H1 (cell line): ENCODE data around the gene HBEGF. TPM values are rescaled to one million over a fixed set of nuclear protein-coding genes. Genes with fewer than 3 reads are reported as not detected.

ENCODE experiments used
- CTCF ChIA-PET: fragments of 300-600 bp; sonication (Branson Sonifier 250); formaldehyde crosslinking; loops from one replicate; lab custom pipeline; 2021; ENCODE audit not compliant: partially characterized antibody; lab: Charles Lee
- POLR2A ChIA-PET: fragments of 300-600 bp; sonication (Branson Sonifier 250); formaldehyde crosslinking; loops from one replicate; lab custom pipeline; 2021; ENCODE audit warnings: inconsistent platforms; ENCODE audit not compliant: partially characterized antibody; lab: Charles Lee
- DNase-seq, 2 experiments: peaks; one replicate each; pipeline versions ENCODE4 v3.0.0 to v3.0.0-alpha.2; 2010 to 2022; ENCODE audit warnings: low spot score in 2 of 2, low read depth in 1 of 2, mixed read lengths in 1 of 2
- FAIRE-seq: peaks from 2 replicates; lab custom pipeline; 2011; peaks lifted over from hg19 to GRCh38; lab: Jason Lieb, UNC
- H2AFZ ChIP-seq: 2 replicates; pipeline ENCODE4 v1.8.1; 2012; ENCODE audit warnings: low read length, inconsistent platforms
- H2AK5ac ChIP-seq: 2 replicates; pipeline ENCODE4 v1.6.1; 2013; ENCODE audit warnings: low read depth, low read length
- H2BK120ac ChIP-seq: replicated peaks from 2 replicates; pipeline ENCODE3; 2013; ENCODE audit warnings: low read depth, low read length, inconsistent platforms
- H2BK12ac ChIP-seq: 2 replicates; pipeline ENCODE4 v1.6.1; 2013; ENCODE audit warnings: low read depth, low read length
- H2BK15ac ChIP-seq: 2 replicates; pipeline ENCODE4 v1.6.1; 2013; ENCODE audit warnings: low read length
- H2BK20ac ChIP-seq: 2 replicates; pipeline ENCODE4 v1.6.1; 2013; ENCODE audit warnings: low read length
- H2BK5ac ChIP-seq: 2 replicates; pipeline ENCODE4 v1.6.1; 2013; ENCODE audit warnings: low read depth, low read length
- H3K14ac ChIP-seq: 2 replicates; pipeline ENCODE4 v1.6.1; 2013; ENCODE audit warnings: inconsistent platforms; ENCODE audit not compliant: insufficient read length
- H3K18ac ChIP-seq: 2 replicates; pipeline ENCODE4 v1.6.1; 2013; ENCODE audit warnings: low read length; ENCODE audit errors: extremely low read depth
- H3K23ac ChIP-seq: 2 replicates; pipeline ENCODE4 v1.6.1; 2013; ENCODE audit warnings: inconsistent platforms; ENCODE audit not compliant: insufficient read length
- H3K23me2 ChIP-seq: 2 replicates; pipeline ENCODE4 v1.6.1; 2013; ENCODE audit warnings: low read depth, low read length
- H3K27ac ChIP-seq: 2 replicates; pipeline ENCODE4 v1.6.1; 2011; ENCODE audit warnings: low read depth, low read length, inconsistent platforms
- H3K27me3 ChIP-seq, 4 experiments: replicated peaks in 1 of 4; 1 replicate in 1 of 4; 2 replicates in 3 of 4; pipeline versions ENCODE4 v1.6.1 to v1.8.1; 2011 to 2013; ENCODE audit warnings: low read length in 3 of 4, mild to moderate bottlenecking in 3 of 4, inconsistent platforms in 2 of 4, mixed read lengths in 2 of 4, moderate library complexity in 1 of 4; ENCODE audit not compliant: control insufficient read depth in 3 of 4, insufficient read depth in 3 of 4; ENCODE audit errors: extremely low read depth in 1 of 4
- H3K36me3 ChIP-seq, 4 experiments: 2 replicates each; pipeline versions ENCODE4 v1.6.1 to v1.8.1; 2011 to 2013; ENCODE audit warnings: mild to moderate bottlenecking in 4 of 4, low read length in 3 of 4, moderate library complexity in 2 of 4, control low read depth in 1 of 4, inconsistent platforms in 1 of 4; ENCODE audit not compliant: insufficient read depth in 4 of 4, control insufficient read depth in 2 of 4
- H3K4ac ChIP-seq: replicated peaks from 2 replicates; pipeline ENCODE3; 2013; ENCODE audit warnings: low read length, low read depth, mixed read lengths, inconsistent platforms; ENCODE audit not compliant: insufficient read length
- H3K4me1 ChIP-seq, 4 experiments: replicated peaks in 1 of 4; 1 replicate in 1 of 4; 2 replicates in 3 of 4; pipeline versions ENCODE4 v1.6.1 to v1.8.1; 2011 to 2013; ENCODE audit warnings: low read length in 3 of 4, inconsistent platforms in 2 of 4, mixed read lengths in 1 of 4; ENCODE audit not compliant: insufficient read depth in 4 of 4, control insufficient read depth in 3 of 4
- H3K4me2 ChIP-seq, 2 experiments: 2 replicates each; pipeline versions ENCODE4 v1.6.1 to v1.8.1; 2011 to 2013; ENCODE audit warnings: low read depth in 2 of 2, low read length in 2 of 2, control low read depth in 1 of 2, inconsistent platforms in 1 of 2, mild to moderate bottlenecking in 1 of 2; ENCODE audit not compliant: insufficient read depth in 1 of 2
- H3K4me3 ChIP-seq, 4 experiments: fragments of 200-600, 300-600 bp in 1 of 4; sonication (generic), shearing (Covaris generic), sonication (Bioruptor Twin) in 1 of 4; 2 replicates each; pipeline versions ENCODE4 v1.5.1 to v1.8.1; 2011 to 2016; ENCODE audit warnings: low read length in 4 of 4, low read depth in 3 of 4, control low read depth in 2 of 4, inconsistent platforms in 2 of 4, mild to moderate bottlenecking in 2 of 4, mixed read lengths in 1 of 4, moderate library complexity in 1 of 4; ENCODE audit not compliant: insufficient read depth in 2 of 4; ENCODE audit errors: extremely low read depth in 1 of 4
- H3K56ac ChIP-seq: replicated peaks from 2 replicates; pipeline ENCODE3; 2013; ENCODE audit warnings: low read depth, mild to moderate bottlenecking, mixed read lengths, low read length, inconsistent platforms; ENCODE audit not compliant: insufficient read length
- H3K79me1 ChIP-seq: 2 replicates; pipeline ENCODE4 v1.6.1; 2013; ENCODE audit warnings: low read depth, low read length, control low read depth
- H3K79me2 ChIP-seq, 2 experiments: 2 replicates each; pipeline versions ENCODE4 v1.6.1 to v1.8.1; 2012 to 2013; ENCODE audit warnings: low read length in 2 of 2, mild to moderate bottlenecking in 2 of 2, inconsistent platforms in 1 of 2; ENCODE audit not compliant: insufficient read depth in 2 of 2, control insufficient read depth in 1 of 2
- H3K9ac ChIP-seq, 4 experiments: replicated peaks in 1 of 4; 1 replicate in 1 of 4; 2 replicates in 3 of 4; pipeline versions ENCODE4 v1.6.1 to v1.8.1; 2011 to 2013; ENCODE audit warnings: low read depth in 3 of 4, low read length in 3 of 4, control low read depth in 2 of 4, mild to moderate bottlenecking in 2 of 4, moderate library complexity in 2 of 4, inconsistent platforms in 1 of 4; ENCODE audit errors: extremely low read depth in 1 of 4
- H3K9me3 ChIP-seq, 2 experiments: 2 replicates each; pipeline versions ENCODE4 v1.6.1 to v1.8.1; 2012 to 2013; ENCODE audit warnings: mild to moderate bottlenecking in 2 of 2, moderate library complexity in 2 of 2, control low read depth in 1 of 2, inconsistent platforms in 1 of 2, low read depth in 1 of 2, low read length in 1 of 2, mixed read lengths in 1 of 2; ENCODE audit not compliant: insufficient read depth in 2 of 2
- H4K20me1 ChIP-seq, 2 experiments: replicated peaks in 1 of 2; 2 replicates each; pipeline versions ENCODE3 to v1.8.1; 2011 to 2013; ENCODE audit warnings: inconsistent platforms in 2 of 2, low read length in 2 of 2, mild to moderate bottlenecking in 1 of 2; ENCODE audit not compliant: insufficient read depth in 2 of 2, control insufficient read depth in 1 of 2
- H4K5ac ChIP-seq: 2 replicates; pipeline ENCODE4 v1.6.1; 2013; ENCODE audit warnings: low read length, low read depth, mixed read lengths, inconsistent platforms; ENCODE audit not compliant: insufficient read length
- H4K8ac ChIP-seq: 2 replicates; pipeline ENCODE4 v1.8.0; 2013; ENCODE audit warnings: mild to moderate bottlenecking, moderate library complexity, low read length, inconsistent platforms; ENCODE audit not compliant: insufficient read depth; ENCODE audit errors: extremely low read depth
- H4K91ac ChIP-seq: replicated peaks from 2 replicates; pipeline ENCODE3; 2013; ENCODE audit warnings: low read length, mixed read lengths, inconsistent platforms; ENCODE audit not compliant: insufficient read length
- EGR1 ChIP-seq: IDR thresholded peaks from 2 replicates; pipeline ENCODE4 v1.6.1; 2011; ENCODE audit warnings: low read depth, low read length, borderline replicate concordance
- WGBS, 2 experiments: shearing (Covaris generic) in 1 of 2; methylation state at CpG; one replicate each; pipeline versions ENCODE4 v1.1.6 to v1.1.7; 2013 to 2015; ENCODE audit warnings: low lambda C conversion rate in 2 of 2, mixed read lengths in 2 of 2, inconsistent platforms in 1 of 2, low coverage in 1 of 2, missing lambda C conversion rate in 1 of 2; ENCODE audit not compliant: insufficient replicate concordance in 2 of 2, insufficient coverage in 1 of 2, insufficient read length in 1 of 2; ENCODE audit errors: extremely low coverage in 1 of 2, missing lambda C conversion rate in 1 of 2; 5-methylcytosine and 5-hydroxymethylcytosine counted together
- polyA plus RNA-seq, 7 experiments: library from polyadenylated mRNA; depleted of rRNA in 3 of 7; stranded (reverse) in 5 of 7; unstranded in 2 of 7; fragments of >200 nt in 5 of 7; fragments of 200-250 nt in 2 of 7; gene quantifications; 1 replicate in 5 of 7; 2 replicates in 1 of 7; 4 replicates in 1 of 7; pipeline versions ENCODE4 v1.2.1 to v1.2.3, GENCODE V29; 2011 to 2013; ENCODE audit warnings: missing spikeins in 2 of 7, mixed read lengths in 2 of 7
- total RNA-seq: library from RNA; stranded (reverse); fragmentation: NEBNext Ultra II Directional; extraction: Animal tissue kit (Norgen Biotek cat#: 25700); gene quantifications from 2 replicates; pipeline ENCODE4 v1.2.1, GENCODE V29; 2021

The HBEGF gene
- total and polyA plus RNA-seq, 2 of the 8 experiments (the other 6 are each of a cell fraction or from before 2014, with no cell fraction given): 2.4 to 2.5 TPM

DNA sequence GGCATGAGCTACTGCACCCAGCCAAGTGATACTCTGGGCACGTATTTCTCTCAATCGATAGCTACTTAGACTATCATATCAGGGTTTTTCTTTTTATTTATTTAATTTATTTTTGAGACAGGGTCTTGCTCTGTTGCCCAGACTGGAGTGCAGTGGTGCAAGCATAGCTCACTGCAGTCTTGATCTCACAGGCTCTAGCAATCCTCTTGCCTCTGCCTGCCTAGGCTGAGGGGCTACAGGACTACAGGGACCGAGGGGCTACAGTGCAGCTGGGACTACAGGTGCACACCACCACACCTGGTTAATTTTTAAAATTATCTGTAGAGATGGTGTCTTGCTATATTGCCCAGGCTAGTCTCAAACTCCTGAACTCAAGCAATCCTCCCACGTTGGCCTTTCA, 34.9 kb upstream of the HBEGF start:
- Histone ChIP-seq H3K79me2 (no peaks in the 10 kb centered on the region), H3K27me3 (no peaks in the 10 kb centered on the region), H3K9ac (no peak overlapping the region), H2AFZ (no peak overlapping the region), H3K27ac (no peak overlapping the region), H3K36me3 (no peaks in the 10 kb centered on the region), H3K23ac (no peak overlapping the region), H2BK5ac (no peak overlapping the region), H3K4me3 (no peak overlapping the region), H4K5ac (no peak overlapping the region), H3K79me1 (no peaks in the 10 kb centered on the region), H3K9me3 (no peaks in the 10 kb centered on the region), H2BK20ac (no peak overlapping the region), H2BK120ac (no peak overlapping the region), H3K23me2 (no peaks in the 10 kb centered on the region), H2BK12ac (no peak overlapping the region), H4K8ac (no peak overlapping the region), H2BK15ac (no peak overlapping the region), H2AK5ac (no peak overlapping the region), H4K91ac (no peak overlapping the region), H3K56ac (no peak overlapping the region), H3K14ac (no peak overlapping the region), H3K4ac (no peak overlapping the region), H4K20me1 (no peaks in the 10 kb centered on the region), H3K4me2 (no peak overlapping the region), H3K18ac (no peak overlapping the region), H3K4me1 (no peaks in the 10 kb centered on the region)
- CTCF ChIA-PET: interaction anchor here (1.0 to 1.8 kb wide), 3 partner anchors 9 to 18 kb away, joined by 4 read pairs; no protein-coding TSS in a partner anchor
- POLR2A ChIA-PET: interaction anchor here (0.9 kb wide), 1 partner anchor 36 kb away, joined by 3 read pairs; no protein-coding TSS in a partner anchor
- FAIRE-seq (no peak), DNase-seq (no peak)
- 93% methylated on average over 4 of the region's 4 CpGs; no CpG with 5 or more reads in 1 of the 2 experiments for WGBS, 2 experiments
- TF ChIP-seq EGR1: no peak
